GM18907 (cell line): ENCODE results near the gene MARK3.
A peak's percentile ranks its signal among the peaks of the same experiment; 100 is the strongest.

Experiments
- ATAC-seq: cut with Tn5 transposase; IDR thresholded peaks from one replicate; pipeline ENCODE4 v1.9.1; 2021; ENCODE audit warnings: mild to moderate bottlenecking, moderate library complexity; ENCODE audit not compliant: unreplicated experiment

Gene MARK3

DNA sequence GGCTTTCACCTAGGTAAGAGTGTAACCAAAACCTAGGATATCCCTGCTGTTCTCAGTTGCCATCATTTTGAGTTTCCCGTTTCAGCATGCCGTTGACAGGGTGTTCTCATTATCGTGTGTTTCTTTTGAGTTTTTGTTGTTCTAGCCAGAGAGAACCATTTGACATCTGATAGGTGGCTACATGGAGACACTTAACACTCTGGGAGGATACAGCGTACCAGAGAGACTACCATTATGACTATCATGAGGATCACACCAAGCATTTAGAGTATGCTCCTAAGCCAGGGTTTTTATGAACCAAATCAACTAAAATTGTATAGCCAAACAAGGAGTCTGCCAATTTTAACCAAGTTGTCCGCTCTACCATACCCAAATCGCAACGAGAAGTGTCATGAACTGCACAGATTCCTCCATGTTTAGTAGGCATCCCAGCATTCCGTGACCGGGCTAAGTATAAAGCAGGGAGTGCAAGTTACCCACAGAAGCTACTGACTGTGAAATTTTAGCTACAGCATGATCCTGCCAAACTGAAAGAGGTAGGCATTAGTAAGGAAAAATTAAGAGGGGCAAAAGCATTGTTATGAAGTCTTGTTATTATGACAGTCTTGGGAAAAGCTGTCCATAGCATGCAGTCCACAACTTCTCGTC is 48.8 kb downstream of the MARK3 start:
- ATAC-seq, result no peak

DNA sequence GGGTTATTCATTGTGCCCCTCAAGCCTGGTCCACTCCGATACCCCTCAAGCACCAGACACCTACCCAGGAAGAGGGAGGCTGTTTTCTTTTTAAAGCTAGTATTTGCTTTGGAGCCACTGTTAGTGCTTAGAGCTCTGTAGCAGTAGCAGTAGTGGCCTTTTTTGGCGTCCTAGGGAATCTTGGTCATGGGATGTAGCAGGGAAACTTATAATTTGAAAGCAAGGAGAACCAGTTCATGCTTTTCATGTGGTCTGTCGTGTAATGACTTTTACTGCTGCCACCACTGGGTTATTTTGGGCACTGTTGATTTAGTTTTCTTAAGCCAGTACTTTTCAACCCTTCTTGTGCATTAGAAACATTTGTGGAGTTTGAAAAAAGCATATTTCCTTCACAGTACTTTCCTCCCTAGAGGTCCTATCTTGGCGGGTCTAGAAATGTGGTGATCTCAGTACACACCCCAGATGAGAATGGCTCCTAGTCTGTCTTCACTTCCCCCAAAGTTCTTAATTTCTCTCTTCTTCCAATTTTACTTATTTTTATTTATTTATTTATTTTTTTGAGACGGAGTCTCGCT is 49.7 kb downstream of the MARK3 start:
- no peak for ATAC-seq

GRCh38 chr14:103436533-103436932 is 51.3 kb downstream of the MARK3 start:
- no peak for ATAC-seq

DNA sequence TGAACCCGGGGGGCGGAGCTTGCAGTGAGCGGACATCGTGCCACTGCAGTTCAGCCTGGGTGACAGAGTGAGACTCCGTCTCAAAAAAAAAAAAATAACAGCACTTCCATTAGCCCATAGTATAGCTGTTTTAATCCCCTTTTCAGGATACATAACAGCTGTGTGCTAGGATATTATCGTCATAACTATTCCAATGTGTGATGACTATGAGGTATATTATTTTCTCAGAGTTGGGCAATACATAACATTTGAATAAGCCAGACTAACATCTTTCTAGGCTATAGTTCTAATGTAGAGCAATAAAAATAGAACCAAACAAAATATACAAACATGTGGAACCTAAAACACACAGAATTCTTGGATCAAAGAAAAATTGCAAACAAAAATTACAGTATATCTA is 57.1 kb downstream of the MARK3 start:
- ATAC-seq, result no peak

- ATAC-seq, result no peak
These were observed 57.9 kb downstream of the MARK3 start for GRCh38 chr14:103443111-103443510.

GRCh38 chr14:103444837-103445524 is 59.8 kb downstream of the MARK3 start:
- no peak for ATAC-seq

DNA sequence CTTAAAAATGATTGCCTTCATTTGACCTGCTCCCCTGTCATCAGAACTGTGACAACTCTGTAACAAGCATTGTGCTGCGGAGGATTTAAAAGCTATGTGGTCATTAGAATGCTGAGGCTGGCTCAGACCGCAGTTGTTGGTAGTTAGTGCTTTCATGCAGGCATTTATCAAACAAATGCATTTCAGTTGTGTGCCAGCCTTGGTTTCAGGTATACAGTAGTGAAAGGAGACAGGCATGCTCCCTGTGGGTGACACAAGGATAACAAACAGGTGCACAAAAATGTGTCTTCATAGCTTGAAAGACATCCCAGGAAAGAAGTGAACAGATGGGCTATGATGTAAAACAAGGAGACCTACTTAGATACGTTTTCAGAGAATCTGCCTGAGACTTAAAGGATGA is 60.6 kb downstream of the MARK3 start:
- ATAC-seq, result no peak

- no peak for ATAC-seq
These were observed 62.9 kb downstream of the MARK3 start for GRCh38 chr14:103448097-103448496.

- ATAC-seq, result no peak
These were observed 64.5 kb downstream of the MARK3 start for GRCh38 chr14:103449634-103450161.

DNA sequence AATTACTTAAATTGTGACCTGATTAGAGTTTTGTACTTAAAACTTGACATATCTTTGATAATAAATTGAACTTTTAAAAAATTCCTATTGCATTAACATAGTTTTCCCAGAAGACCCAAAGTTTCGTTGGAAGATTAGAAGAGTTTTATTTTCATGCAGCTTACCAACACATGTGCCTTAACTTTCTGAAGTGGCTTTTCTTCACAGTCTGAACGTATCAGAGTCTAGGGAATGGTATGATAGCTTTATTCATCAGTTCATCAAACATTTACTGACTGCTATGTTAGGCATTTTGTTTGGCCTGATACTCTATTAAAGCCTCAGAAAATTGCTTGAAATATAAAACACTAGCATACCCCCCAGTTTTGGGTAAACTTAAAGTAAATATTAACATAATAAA is 65.2 kb downstream of the MARK3 start:
- ATAC-seq, result no peak

GRCh38 chr14:103451401-103451800 is 66.2 kb downstream of the MARK3 start:
- ATAC-seq, result no peak

GRCh38 chr14:103453791-103454190 is 68.6 kb downstream of the MARK3 start:
- ATAC-seq, result no peak

DNA sequence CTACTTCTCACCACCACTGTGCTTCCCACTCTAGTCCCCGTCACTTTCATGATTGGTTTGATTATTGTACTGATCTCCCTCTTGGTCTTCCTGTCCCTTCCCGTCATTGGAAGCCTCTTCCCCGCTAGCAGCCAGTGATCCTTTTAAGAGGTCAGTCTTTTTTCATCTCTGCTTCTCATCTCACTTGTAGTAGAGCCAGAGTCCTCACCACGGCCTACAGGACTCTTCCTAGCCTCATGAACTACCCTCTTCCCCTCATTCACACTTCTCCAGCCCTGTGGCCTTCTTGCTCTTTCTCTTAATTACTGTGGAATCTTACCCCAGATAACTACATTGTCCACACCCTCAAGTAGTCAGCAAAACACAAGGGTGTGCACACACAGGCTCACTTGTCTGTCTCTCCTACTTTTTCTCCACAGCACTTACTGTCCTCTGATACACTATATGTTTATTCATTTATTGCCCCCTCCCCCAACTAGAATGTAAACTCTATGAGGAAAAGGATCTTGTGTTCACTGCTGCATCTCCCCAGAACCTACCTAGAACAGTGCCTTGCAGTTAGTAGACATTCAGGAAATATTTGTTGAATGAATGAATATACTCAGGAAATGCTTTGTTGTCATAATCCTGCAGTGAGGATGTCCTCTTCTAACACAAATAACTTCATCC is 71.1 kb downstream of the MARK3 start:
- no peak for ATAC-seq

GRCh38 chr14:103460415-103460814 is 75.2 kb downstream of the MARK3 start:
- ATAC-seq, result no peak

DNA sequence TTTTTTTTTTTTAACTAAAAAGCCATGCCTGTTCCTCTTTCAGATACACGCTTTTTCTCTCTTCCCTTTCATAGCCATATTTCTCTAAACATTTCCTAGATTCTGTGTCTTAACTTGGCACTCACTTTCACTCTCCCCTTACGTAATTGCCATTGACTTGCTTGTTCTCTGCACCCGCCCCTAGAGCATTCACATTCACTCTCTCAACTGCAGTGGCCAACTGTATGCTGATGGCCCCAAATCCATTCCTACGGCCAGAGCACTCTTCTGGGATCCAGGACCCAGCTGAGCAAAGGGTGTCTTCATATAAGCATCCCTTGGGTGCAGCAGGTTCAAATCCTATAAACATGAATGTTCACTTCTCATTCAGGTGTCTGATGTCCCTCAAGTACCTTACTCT is 77.9 kb downstream of the MARK3 start:
- ATAC-seq, result no peak

- no peak for ATAC-seq
These were observed 78.6 kb downstream of the MARK3 start for GRCh38 chr14:103463851-103464250.

DNA sequence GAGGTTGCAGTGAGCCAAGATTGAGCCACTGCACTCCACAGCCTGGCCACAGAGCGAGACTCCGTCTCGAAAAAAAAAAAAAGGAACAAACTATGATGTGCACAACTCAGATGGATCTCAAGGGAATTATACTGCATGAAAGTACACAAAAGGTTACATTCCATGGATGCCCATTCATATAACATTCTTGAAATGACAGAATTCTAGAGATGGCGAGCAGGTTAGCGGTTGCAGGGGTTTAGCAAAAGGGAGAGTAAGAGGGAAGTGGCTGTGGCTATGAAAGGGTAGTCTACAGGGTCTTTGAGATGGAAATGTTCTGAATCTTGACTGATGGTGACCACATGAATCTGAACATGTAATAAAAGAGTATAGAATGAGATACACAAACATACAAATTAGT is 87.7 kb downstream of the MARK3 start:
- ATAC-seq, result no peak

DNA sequence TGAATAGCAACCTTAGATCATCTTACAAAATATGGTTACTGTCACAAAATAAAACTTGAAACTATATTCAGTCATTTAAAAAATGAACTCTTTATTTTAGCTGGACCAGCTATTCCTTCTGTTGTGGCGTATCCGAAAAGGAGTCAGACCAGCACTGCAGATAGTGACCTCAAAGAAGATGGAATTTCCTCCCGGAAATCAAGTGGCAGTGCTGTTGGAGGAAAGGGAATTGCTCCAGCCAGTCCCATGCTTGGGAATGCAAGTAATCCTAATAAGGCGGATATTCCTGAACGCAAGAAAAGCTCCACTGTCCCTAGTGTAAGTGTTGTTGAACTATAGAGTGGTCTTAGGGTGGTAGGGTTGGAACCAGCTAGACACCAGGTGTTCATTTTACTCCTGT is 89.7 kb downstream of the MARK3 start:
- no peak for ATAC-seq

GRCh38 chr14:103476065-103476464 is 90.8 kb downstream of the MARK3 start:
- ATAC-seq, result no peak

GRCh38 chr14:103476631-103477030 is 91.4 kb downstream of the MARK3 start:
- no peak for ATAC-seq

GRCh38 chr14:103480595-103480994 is 95.4 kb downstream of the MARK3 start:
- peak; percentile 81 for ATAC-seq

DNA sequence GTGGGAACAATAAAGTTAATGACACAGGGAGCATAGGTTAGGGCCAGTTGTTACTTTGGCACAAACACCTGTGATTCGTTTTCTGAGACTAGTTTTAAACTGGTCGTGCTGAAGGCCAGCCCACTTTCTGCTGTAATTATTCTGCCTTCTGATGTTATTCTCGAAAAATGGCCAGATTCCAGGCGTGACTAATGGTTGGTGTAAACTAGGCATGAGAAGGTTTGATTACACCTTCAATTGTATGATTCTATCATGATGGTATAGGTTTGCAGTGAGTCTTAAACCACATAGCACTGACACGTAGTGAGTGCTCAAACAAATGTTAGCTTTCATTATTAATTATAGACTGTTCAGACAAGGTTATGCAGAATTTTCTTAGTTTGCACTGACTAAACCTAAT is 98.4 kb downstream of the MARK3 start:
- no peak for ATAC-seq
